Measurements from ENCODE around the gene SLC25A27.

The SLC25A27 gene

GRCh38 chr6:46651006-46651405 is 1.8 kb upstream of the SLC25A27 start:
- TF ChIP-seq SIN3A (IDR thresholded peaks at IDR 0.05; ENCODE audit: borderline replicate concordance, insufficient read depth, low read length) (no peak), POLR2AphosphoS5 (IDR thresholded peaks at IDR 0.05; ENCODE audit: low read depth, low read length) (no peak), TAF1 (IDR thresholded peaks at IDR 0.05; ENCODE audit: borderline replicate concordance, insufficient read depth, low read length) (no peak), FOXP2 (optimal IDR thresholded peaks at IDR 0.05; ENCODE audit: borderline replicate concordance, extremely low read depth, extremely low read length, insufficient read depth) (no peak), REST (IDR thresholded peaks at IDR 0.05; ENCODE audit: insufficient read depth in 1 of 2, low read depth in 2 of 2, low read length in 2 of 2) (no peak)

- TF ChIP-seq TAF1 (IDR thresholded peaks at IDR 0.05; ENCODE audit: borderline replicate concordance, insufficient read depth, low read length) = no peak
- no peak for TF ChIP-seq REST (IDR thresholded peaks at IDR 0.05; ENCODE audit: insufficient read depth in 1 of 2, low read depth in 2 of 2, low read length in 2 of 2)
- TF ChIP-seq FOXP2 (optimal IDR thresholded peaks at IDR 0.05; ENCODE audit: borderline replicate concordance, extremely low read depth, extremely low read length, insufficient read depth) = no peak
- TF ChIP-seq SIN3A (IDR thresholded peaks at IDR 0.05; ENCODE audit: borderline replicate concordance, insufficient read depth, low read length) = no peak
- no peak for TF ChIP-seq POLR2AphosphoS5 (IDR thresholded peaks at IDR 0.05; ENCODE audit: low read depth, low read length)
These were observed 959 bp upstream of the SLC25A27 start for GRCh38 chr6:46651816-46652215.

- no peak for TF ChIP-seq SIN3A (IDR thresholded peaks at IDR 0.05; ENCODE audit: borderline replicate concordance, insufficient read depth, low read length)
- no peak for TF ChIP-seq FOXP2 (optimal IDR thresholded peaks at IDR 0.05; ENCODE audit: borderline replicate concordance, extremely low read depth, extremely low read length, insufficient read depth)
- TF ChIP-seq POLR2AphosphoS5 (IDR thresholded peaks at IDR 0.05; ENCODE audit: low read depth, low read length) = no peak
- TF ChIP-seq REST (IDR thresholded peaks at IDR 0.05; ENCODE audit: insufficient read depth in 1 of 2, low read depth in 2 of 2, low read length in 2 of 2) = no peak
- no peak for TF ChIP-seq TAF1 (IDR thresholded peaks at IDR 0.05; ENCODE audit: borderline replicate concordance, insufficient read depth, low read length)
These were observed 558 bp upstream of the SLC25A27 start for GRCh38 chr6:46652232-46652602.

GRCh38 chr6:46653439-46654195 is 842 bp downstream of the SLC25A27 start:
- TF ChIP-seq TAF1 (IDR thresholded peaks at IDR 0.05; ENCODE audit: borderline replicate concordance, insufficient read depth, low read length) = no peak

GRCh38 chr6:46655803-46656202 is 3.0 kb downstream of the SLC25A27 start:
- TF ChIP-seq POLR2AphosphoS5 (IDR thresholded peaks at IDR 0.05; ENCODE audit: low read depth, low read length) (no peak), FOXP2 (optimal IDR thresholded peaks at IDR 0.05; ENCODE audit: borderline replicate concordance, extremely low read depth, extremely low read length, insufficient read depth) (no peak), SIN3A (IDR thresholded peaks at IDR 0.05; ENCODE audit: borderline replicate concordance, insufficient read depth, low read length) (no peak), REST (IDR thresholded peaks at IDR 0.05; ENCODE audit: insufficient read depth in 1 of 2, low read depth in 2 of 2, low read length in 2 of 2) (no peak), TAF1 (IDR thresholded peaks at IDR 0.05; ENCODE audit: borderline replicate concordance, insufficient read depth, low read length) (no peak)

All from PFSK-1 (cell line).